ENCODE results near the gene PUS3.
"Not testable (repeated sequence)": the region's sequence is repeated elsewhere in the genome, so short reads cannot be mapped to it uniquely, and the experiment has no call there.

The PUS3 gene

GRCh38 chr11:125865354-125865753 is 37.7 kb downstream of the PUS3 start:
- DNase-seq (ENCODE audit: low read depth, low spot score) = not testable (repeated sequence)

GRCh38 chr11:125862786-125863185 is 40.2 kb downstream of the PUS3 start:
- DNase-seq (ENCODE audit: low read depth, low spot score) = not testable (repeated sequence)

GRCh38 chr11:125857670-125858069 is 45.3 kb downstream of the PUS3 start:
- DNase-seq (ENCODE audit: low read depth, low spot score) = not testable (repeated sequence)

GRCh38 chr11:125846188-125846587 is 56.8 kb downstream of the PUS3 start:
- DNase-seq (ENCODE audit: low read depth, low spot score) = no peak
